HG02678 (cell line): ENCODE measurements around the gene SOX10.

Experiments
- ATAC-seq: cut with Tn5 transposase; IDR thresholded peaks from one replicate; pipeline ENCODE4 v1.9.1; 2021; ENCODE audit warnings: mild to moderate bottlenecking, moderate library complexity; ENCODE audit not compliant: unreplicated experiment

SOX10 gene

GRCh38 chr22:37931893-37932389 lies 52.4 kb downstream of the SOX10 start:
- no peak for ATAC-seq

GRCh38 chr22:37930952-37931440 lies 53.4 kb downstream of the SOX10 start:
- ATAC-seq, result no peak

GRCh38 chr22:37930270-37930951 lies 53.9 kb downstream of the SOX10 start:
- ATAC-seq, result no peak

- ATAC-seq, result no peak
These were observed 55.0 kb downstream of the SOX10 start for GRCh38 chr22:37929390-37929789.

- ATAC-seq, result no peak
These were observed 56.8 kb downstream of the SOX10 start for GRCh38 chr22:37927637-37927936.

GRCh38 chr22:37926771-37927636 lies 57.4 kb downstream of the SOX10 start:
- ATAC-seq, result no peak

GRCh38 chr22:37926358-37926757 lies 58.0 kb downstream of the SOX10 start:
- ATAC-seq, result no peak

GRCh38 chr22:37925767-37926166 lies 58.6 kb downstream of the SOX10 start:
- no peak for ATAC-seq

GRCh38 chr22:37925330-37925729 lies 59.0 kb downstream of the SOX10 start:
- no peak for ATAC-seq

- no peak for ATAC-seq
These were observed 59.8 kb downstream of the SOX10 start for GRCh38 chr22:37924386-37925065.

- ATAC-seq, result no peak
These were observed 60.4 kb downstream of the SOX10 start for GRCh38 chr22:37923927-37924326.
